Endothelial cell of umbilical vein (primary cell): ENCODE data around the gene COL6A3. TPM values are rescaled to one million over a fixed set of nuclear protein-coding genes. Genes with fewer than 3 reads are reported as not detected.

Experiments
- BruUV-seq: library from RNA; stranded (reverse); fragments of 400-500 nt; replicated peaks from 2 replicates; lab custom pipeline; 2021; lab: Mats Ljungman, UMichigan
- CTCF ChIA-PET: fragments of 300-600, 350-600 bp; sonication (Branson Sonifier 250); formaldehyde crosslinking; loops from one replicate; lab custom pipeline; 2021; ENCODE audit warnings: antibody characterized with exemption, inconsistent platforms; lab: Charles Lee
- POLR2A ChIA-PET: fragments of 300-600, 350-600 bp; sonication (Branson Sonifier 250); formaldehyde crosslinking; loops from one replicate; lab custom pipeline; 2021; ENCODE audit warnings: antibody characterized with exemption, inconsistent platforms; lab: Charles Lee
- DNase-seq: peaks from one replicate; pipeline ENCODE4 v3.0.0-alpha.2; 2011; ENCODE audit warnings: low read depth, low spot score
- FAIRE-seq: peaks from 2 replicates; lab custom pipeline; 2011; peaks lifted over from hg19 to GRCh38; lab: Jason Lieb, UNC
- H2AFZ ChIP-seq: 2 replicates; pipeline ENCODE4 v1.6.0; 2012; ENCODE audit warnings: low read depth, low read length, control low read depth, inconsistent platforms
- H3K27ac ChIP-seq: 2 replicates; pipeline ENCODE4 v1.5.1; 2011; ENCODE audit warnings: low read depth, mild to moderate bottlenecking, control low read depth, low read length, moderate library complexity; ENCODE audit not compliant: insufficient read depth
- H3K27me3 ChIP-seq, 2 experiments: 2 replicates each; pipeline versions ENCODE4 v1.6.0 to v1.6.1; 2011; ENCODE audit warnings: low read length in 2 of 2, mixed read lengths in 1 of 2; ENCODE audit not compliant: control insufficient read depth in 2 of 2, insufficient read depth in 2 of 2
- H3K36me3 ChIP-seq, 2 experiments: 2 replicates in 1 of 2; 3 replicates in 1 of 2; pipeline ENCODE4 v1.5.1; 2011; ENCODE audit warnings: low read length in 2 of 2, mild to moderate bottlenecking in 1 of 2, moderate library complexity in 1 of 2; ENCODE audit not compliant: control insufficient read depth in 2 of 2, insufficient read depth in 2 of 2; ENCODE audit errors: extremely low read depth in 1 of 2
- H3K4me1 ChIP-seq: 3 replicates; pipeline ENCODE4 v1.5.1; 2011; ENCODE audit warnings: mild to moderate bottlenecking, low read length; ENCODE audit not compliant: control insufficient read depth, insufficient read depth; ENCODE audit errors: extremely low read depth
- H3K4me2 ChIP-seq: 2 replicates; pipeline ENCODE4 v1.6.1; 2011; ENCODE audit warnings: low read length, control low read depth, mixed read lengths; ENCODE audit not compliant: insufficient read depth
- H3K4me3 ChIP-seq, 3 experiments: fragments of 200-600 bp in 1 of 3; sonication (generic), shearing (Covaris generic) in 1 of 3; replicated peaks in 1 of 3; 2 replicates each; pipeline ENCODE4 v1.5.1; 2011 to 2016; ENCODE audit warnings: control low read depth in 3 of 3, low read length in 3 of 3, mild to moderate bottlenecking in 2 of 3, inconsistent platforms in 1 of 3, low read depth in 1 of 3, moderate library complexity in 1 of 3; ENCODE audit not compliant: insufficient read depth in 1 of 3
- H3K79me2 ChIP-seq: 2 replicates; pipeline ENCODE4 v1.6.0; 2012; ENCODE audit warnings: low read length, inconsistent platforms; ENCODE audit not compliant: control insufficient read depth, insufficient read depth
- H3K9ac ChIP-seq: replicated peaks from 2 replicates; pipeline ENCODE3; 2011; ENCODE audit warnings: low read length, control low read depth; ENCODE audit not compliant: insufficient read depth; ENCODE audit errors: extremely low read depth
- H3K9me1 ChIP-seq: replicated peaks from 3 replicates; pipeline ENCODE4 v1.6.0; 2011; ENCODE audit warnings: mild to moderate bottlenecking, low read length; ENCODE audit not compliant: control insufficient read depth, insufficient read depth; ENCODE audit errors: extremely low read depth
- H3K9me3 ChIP-seq: replicated peaks from 2 replicates; pipeline ENCODE4 v1.5.1; 2012; ENCODE audit warnings: low read length, inconsistent platforms; ENCODE audit not compliant: control insufficient read depth, insufficient read depth
- H4K20me1 ChIP-seq: replicated peaks from 2 replicates; pipeline ENCODE3; 2011; ENCODE audit warnings: mild to moderate bottlenecking, low read length; ENCODE audit not compliant: control insufficient read depth, insufficient read depth; ENCODE audit errors: extremely low read depth
- EZH2 ChIP-seq: IDR thresholded peaks from 2 replicates; pipeline ENCODE4 v1.6.1; 2012; ENCODE audit warnings: borderline replicate concordance, low read depth, mild to moderate bottlenecking, moderate library complexity, low read length, inconsistent platforms; ENCODE audit not compliant: severe bottlenecking
- FOS ChIP-seq: IDR thresholded peaks from 2 replicates; pipeline ENCODE4 v1.6.1; 2011; ENCODE audit warnings: mild to moderate bottlenecking, low read length, moderate library complexity, borderline replicate concordance; ENCODE audit not compliant: insufficient read depth
- MYC ChIP-seq: IDR thresholded peaks from one replicate; pipeline ENCODE4 v1.6.1; 2011; ENCODE audit warnings: mild to moderate bottlenecking, low read depth, low read length
- POLR2A ChIP-seq: IDR thresholded peaks from 2 replicates; pipeline ENCODE4 v1.6.1; 2012; ENCODE audit warnings: low read depth, mild to moderate bottlenecking, control low read depth, low read length
- POLR2AphosphoS5 ChIP-seq: IDR thresholded peaks from 2 replicates; pipeline ENCODE4 v1.6.1; 2012; ENCODE audit warnings: low read depth, mild to moderate bottlenecking, control low read depth, low read length, moderate library complexity; ENCODE audit not compliant: insufficient read depth
- dilution Hi-C: fragments of 300-500 bp; cut with MboI; formaldehyde crosslinking; loops from one replicate; pipeline ENCODE4 v1.15.0; 2019; ENCODE audit warnings: low sequenced_read_pairs; ENCODE audit not compliant: extremely low pct_ligation_motif_present
- intact Hi-C: fragments of 100-400 bp; cut with micrococcal nuclease; formaldehyde crosslinking; loops from one replicate; pipeline ENCODE4 v1.10.0; 2022
- polyA plus RNA-seq, 4 experiments: library from polyadenylated mRNA; depleted of rRNA in 3 of 4; stranded (reverse) in 3 of 4; unstranded in 1 of 4; fragments of >200 nt; gene quantifications; 2 replicates each; pipeline versions ENCODE4 v1.2.1 to v1.2.3, GENCODE V29; 2011 to 2012; ENCODE audit warnings: missing spikeins in 1 of 4
- total RNA-seq: library from RNA; stranded (reverse); gene quantifications from 2 replicates; pipeline ENCODE4 v1.2.3, GENCODE V29; 2021
- TF ChIP-seq, protein P1 (sequence below), 2 donors: IDR thresholded peaks; 1 replicate in 1 of 2; 2 replicates in 1 of 2; pipeline ENCODE4 v1.5.1; 2011; ENCODE audit warnings: low read length in 2 of 2, mild to moderate bottlenecking in 2 of 2, moderate library complexity in 2 of 2, control low read depth in 1 of 2, inconsistent platforms in 1 of 2, low read depth in 1 of 2; ENCODE audit not compliant: insufficient read depth in 1 of 2; ENCODE audit errors: extremely low read depth in 1 of 2
- TF ChIP-seq, protein P2 (sequence below): IDR thresholded peaks from 2 replicates; pipeline ENCODE4 v1.6.1; 2011; ENCODE audit not compliant: insufficient read depth, insufficient read length

Gene COL6A3
- total and polyA plus RNA-seq, 2 donors (not counting 3 experiments of a cell fraction or from before 2014, with no cell fraction given): 0.03 TPM; not detected in 1

DNA sequence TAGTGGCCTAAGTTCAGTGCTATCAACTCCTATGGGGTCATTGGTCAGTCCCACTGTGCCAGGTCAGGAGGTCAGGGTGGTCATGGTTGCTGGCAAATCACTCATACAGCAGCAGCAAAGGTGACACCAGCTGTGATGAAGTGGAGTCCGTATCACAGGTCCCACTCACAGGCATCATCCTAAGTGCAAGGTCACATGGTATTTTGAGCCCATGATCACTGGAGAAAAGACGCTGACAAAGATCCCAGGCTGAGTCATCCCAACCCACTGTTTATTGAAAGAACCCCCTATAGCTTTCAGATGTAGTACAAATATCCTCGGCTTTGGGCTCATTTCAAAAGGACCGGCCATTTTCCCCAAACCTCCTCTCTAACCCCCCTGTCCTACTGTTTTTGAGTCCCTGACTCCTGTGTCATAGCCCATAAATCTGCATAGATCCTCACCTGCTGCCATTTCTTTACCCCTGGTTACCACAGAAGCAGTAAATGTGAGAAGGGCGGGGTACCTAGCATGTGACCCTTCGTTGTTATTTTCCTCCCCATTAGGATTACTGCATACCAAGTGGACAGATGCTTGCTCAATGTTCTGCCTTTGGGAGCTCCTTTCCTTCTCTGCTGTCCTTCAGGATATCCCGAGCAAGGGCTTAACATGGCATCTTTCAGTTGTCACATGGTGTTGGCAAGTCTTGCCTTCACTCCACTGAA, 107.7 kb downstream of the COL6A3 start:
- H3K4me1 ChIP-seq: no peaks in the 10 kb centered on the region
- H3K36me3 ChIP-seq: no peaks in the 10 kb centered on the region
- no peaks in the 10 kb centered on the region for H3K9me1 ChIP-seq
- TF ChIP-seq MYC (no peak), FOS (no peak), EZH2 (no peak), POLR2A (no peak), POLR2AphosphoS5 (no peak)
- TF ChIP-seq, protein P1, sequence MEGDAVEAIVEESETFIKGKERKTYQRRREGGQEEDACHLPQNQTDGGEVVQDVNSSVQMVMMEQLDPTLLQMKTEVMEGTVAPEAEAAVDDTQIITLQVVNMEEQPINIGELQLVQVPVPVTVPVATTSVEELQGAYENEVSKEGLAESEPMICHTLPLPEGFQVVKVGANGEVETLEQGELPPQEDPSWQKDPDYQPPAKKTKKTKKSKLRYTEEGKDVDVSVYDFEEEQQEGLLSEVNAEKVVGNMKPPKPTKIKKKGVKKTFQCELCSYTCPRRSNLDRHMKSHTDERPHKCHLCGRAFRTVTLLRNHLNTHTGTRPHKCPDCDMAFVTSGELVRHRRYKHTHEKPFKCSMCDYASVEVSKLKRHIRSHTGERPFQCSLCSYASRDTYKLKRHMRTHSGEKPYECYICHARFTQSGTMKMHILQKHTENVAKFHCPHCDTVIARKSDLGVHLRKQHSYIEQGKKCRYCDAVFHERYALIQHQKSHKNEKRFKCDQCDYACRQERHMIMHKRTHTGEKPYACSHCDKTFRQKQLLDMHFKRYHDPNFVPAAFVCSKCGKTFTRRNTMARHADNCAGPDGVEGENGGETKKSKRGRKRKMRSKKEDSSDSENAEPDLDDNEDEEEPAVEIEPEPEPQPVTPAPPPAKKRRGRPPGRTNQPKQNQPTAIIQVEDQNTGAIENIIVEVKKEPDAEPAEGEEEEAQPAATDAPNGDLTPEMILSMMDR (IDR thresholded peaks at IDR 0.05; ENCODE audit: extremely low read depth in 1 of 2, insufficient read depth in 1 of 2, low read depth in 1 of 2, low read length in 2 of 2): no peak
- TF ChIP-seq, protein P2, sequence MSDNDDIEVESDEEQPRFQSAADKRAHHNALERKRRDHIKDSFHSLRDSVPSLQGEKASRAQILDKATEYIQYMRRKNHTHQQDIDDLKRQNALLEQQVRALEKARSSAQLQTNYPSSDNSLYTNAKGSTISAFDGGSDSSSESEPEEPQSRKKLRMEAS: no peak
- H3K9ac ChIP-seq: no peak overlapping the region
- H2AFZ ChIP-seq: no peak overlapping the region
- no peaks in the 10 kb centered on the region for H3K9me3 ChIP-seq
- no peaks in the 10 kb centered on the region for H3K79me2 ChIP-seq
- H3K4me2 ChIP-seq: no peak overlapping the region
- DNase-seq (no peak), FAIRE-seq (no peak)
- peaks cover 0 to 4% of the 10 kb centered on the region in 2 experiments for H3K27me3 ChIP-seq
- CTCF ChIA-PET: interaction anchor here (1.6 kb wide), 1 partner anchor 14 kb away, joined by 3 read pairs; no protein-coding TSS in a partner anchor
- POLR2A ChIA-PET: no interaction called here
- BruUV-seq: no TSS peak
- intact Hi-C loops: no loop called here
- H4K20me1 ChIP-seq: no peaks in the 10 kb centered on the region
- H3K27ac ChIP-seq: no peak overlapping the region
- H3K4me3 ChIP-seq: no peak overlapping the region
- dilution Hi-C loops: no loop called here
